GM12878 (cell line): ENCODE measurements around the gene OR52A1.

Experiments
- CTCF ChIP-seq, 3 experiments: IDR thresholded peaks in 2 of 3; conservative IDR thresholded peaks in 1 of 3; 2 replicates each; pipeline ENCODE4 v1.5.1; 2011; ENCODE audit warnings: low read depth in 3 of 3, low read length in 3 of 3, mild to moderate bottlenecking in 3 of 3, control low read depth in 2 of 3, moderate library complexity in 2 of 3, inconsistent platforms in 1 of 3, mixed read lengths in 1 of 3; ENCODE audit not compliant: control insufficient read depth in 2 of 3, insufficient read depth in 1 of 3; ENCODE audit errors: extremely low read depth in 1 of 3
- EED ChIP-seq: sonication (generic); IDR thresholded peaks from 2 replicates; pipeline ENCODE4 v1.6.1; 2016; ENCODE audit warnings: antibody characterized with exemption, low read depth
- EP300 ChIP-seq, 2 experiments: fragments of 150-350 bp in 1 of 2; IDR thresholded peaks; 2 replicates each; pipeline ENCODE4 v1.6.1; 2011 to 2012; ENCODE audit warnings: low read depth in 2 of 2, low read length in 2 of 2, borderline replicate concordance in 1 of 2, improper control_type of control experiment in 1 of 2, inconsistent platforms in 1 of 2; ENCODE audit not compliant: control insufficient read depth in 1 of 2
- EZH2 ChIP-seq: IDR thresholded peaks from 2 replicates; pipeline ENCODE4 v1.6.1; 2012; ENCODE audit warnings: low read depth, mild to moderate bottlenecking, control low read depth, inconsistent platforms, low read length, borderline replicate concordance; ENCODE audit not compliant: control insufficient read depth
- GABPA ChIP-seq: IDR thresholded peaks from 2 replicates; pipeline ENCODE4 v1.6.1; 2014; ENCODE audit warnings: antibody characterized with exemption, low read depth, mild to moderate bottlenecking, inconsistent platforms
- TAF1 ChIP-seq: IDR thresholded peaks from 2 replicates; pipeline ENCODE4 v1.6.1; 2011; ENCODE audit warnings: mild to moderate bottlenecking, low read depth, low read length, borderline replicate concordance
- ZNF207 ChIP-seq: fragments of 450-650 bp; IDR thresholded peaks from 2 replicates; pipeline ENCODE4 v1.6.1; 2014; ENCODE audit warnings: antibody characterized with exemption, mild to moderate bottlenecking, borderline replicate concordance
- TF ChIP-seq, protein P1 (sequence below): IDR thresholded peaks from 2 replicates; pipeline ENCODE4 v1.6.1; 2011; ENCODE audit warnings: borderline replicate concordance, low read depth, mild to moderate bottlenecking, moderate library complexity, low read length; ENCODE audit not compliant: insufficient read depth, poor library complexity, severe bottlenecking

DNA sequence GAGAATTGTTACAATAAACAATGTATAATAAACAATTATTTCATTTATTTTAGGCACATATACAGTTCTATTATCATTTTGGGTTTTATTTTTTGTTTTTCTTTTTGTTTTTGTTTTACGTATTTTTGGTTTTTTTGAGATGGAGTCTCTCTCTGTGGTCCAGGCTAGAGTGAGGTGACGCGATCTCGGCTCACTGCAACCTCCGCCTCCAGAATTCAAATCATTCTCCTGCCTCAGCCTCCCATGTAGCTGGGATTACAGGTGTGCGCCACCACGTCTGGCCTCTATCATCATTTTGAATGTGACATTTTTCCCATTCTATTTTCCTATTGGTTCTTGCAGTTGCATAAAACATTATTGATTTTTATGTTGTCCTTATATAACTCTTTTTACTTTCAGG lies 20.4 kb upstream of the OR52A1 start:
- TF ChIP-seq EED (no peak), ZNF207 (no peak), EZH2 (no peak), TAF1 (no peak), CTCF (IDR thresholded peaks at IDR 0.05 in 2 of 3, conservative IDR thresholded peaks at IDR 0.05 in 1 of 3; ENCODE audit: control insufficient read depth in 2 of 3, extremely low read depth in 1 of 3, insufficient read depth in 1 of 3, low read depth in 3 of 3, low read length in 3 of 3) (no peak), EP300 (IDR thresholded peaks at IDR 0.05; ENCODE audit: borderline replicate concordance in 1 of 2, control insufficient read depth in 1 of 2, low read depth in 2 of 2, low read length in 2 of 2) (no peak), GABPA (no peak)
- TF ChIP-seq, protein P1, sequence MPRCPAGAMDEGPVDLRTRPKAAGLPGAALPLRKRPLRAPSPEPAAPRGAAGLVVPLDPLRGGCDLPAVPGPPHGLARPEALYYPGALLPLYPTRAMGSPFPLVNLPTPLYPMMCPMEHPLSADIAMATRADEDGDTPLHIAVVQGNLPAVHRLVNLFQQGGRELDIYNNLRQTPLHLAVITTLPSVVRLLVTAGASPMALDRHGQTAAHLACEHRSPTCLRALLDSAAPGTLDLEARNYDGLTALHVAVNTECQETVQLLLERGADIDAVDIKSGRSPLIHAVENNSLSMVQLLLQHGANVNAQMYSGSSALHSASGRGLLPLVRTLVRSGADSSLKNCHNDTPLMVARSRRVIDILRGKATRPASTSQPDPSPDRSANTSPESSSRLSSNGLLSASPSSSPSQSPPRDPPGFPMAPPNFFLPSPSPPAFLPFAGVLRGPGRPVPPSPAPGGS = no peak
